Fibroblast of the conjunctiva (primary cell): ENCODE results near the gene PPP2R2B.

Experiments
- DNase-seq: peaks from one replicate; pipeline ENCODE4 v3.0.0-alpha.2; 2010; ENCODE audit warnings: low read depth

Gene PPP2R2B

DNA sequence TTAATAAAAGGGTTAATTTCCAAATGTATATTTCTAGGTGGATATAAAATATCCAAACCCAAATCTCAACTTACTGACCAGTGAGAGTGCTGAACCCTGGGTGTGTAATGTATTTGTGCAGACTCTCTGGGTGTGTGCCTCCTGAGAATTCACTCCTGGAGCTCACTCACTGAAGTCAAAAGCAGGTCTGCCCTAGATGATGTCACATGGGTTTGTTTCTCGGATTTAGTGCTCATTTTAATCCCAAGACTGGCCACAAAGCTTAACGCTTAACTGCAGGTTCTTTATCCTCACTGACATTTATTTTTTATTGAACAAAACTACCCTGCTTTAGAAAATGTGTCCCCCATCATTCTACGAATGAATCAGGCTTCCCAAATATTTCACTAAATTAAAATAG is 179.4 kb downstream of the PPP2R2B start:
- DNase-seq = no peak

DNA sequence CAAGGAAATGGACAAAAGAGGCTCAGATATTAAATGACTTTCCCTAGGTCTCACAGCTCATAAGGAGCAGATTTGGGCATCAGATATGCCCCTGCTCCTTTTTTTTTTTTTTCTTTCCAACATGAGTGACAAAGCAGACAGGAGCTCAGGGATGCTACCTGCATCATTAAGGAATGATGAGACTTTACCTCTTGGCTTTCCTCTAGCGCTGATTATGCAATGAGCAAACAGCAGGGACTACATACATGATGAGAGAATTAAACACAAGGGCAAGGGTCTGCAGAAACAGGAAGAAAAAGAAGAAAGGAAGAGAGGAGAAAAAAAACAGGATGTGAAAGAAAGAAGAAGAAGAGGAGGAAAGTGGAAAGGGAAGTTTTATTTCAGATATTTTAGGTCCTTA is 179.9 kb downstream of the PPP2R2B start:
- DNase-seq = no peak

DNA sequence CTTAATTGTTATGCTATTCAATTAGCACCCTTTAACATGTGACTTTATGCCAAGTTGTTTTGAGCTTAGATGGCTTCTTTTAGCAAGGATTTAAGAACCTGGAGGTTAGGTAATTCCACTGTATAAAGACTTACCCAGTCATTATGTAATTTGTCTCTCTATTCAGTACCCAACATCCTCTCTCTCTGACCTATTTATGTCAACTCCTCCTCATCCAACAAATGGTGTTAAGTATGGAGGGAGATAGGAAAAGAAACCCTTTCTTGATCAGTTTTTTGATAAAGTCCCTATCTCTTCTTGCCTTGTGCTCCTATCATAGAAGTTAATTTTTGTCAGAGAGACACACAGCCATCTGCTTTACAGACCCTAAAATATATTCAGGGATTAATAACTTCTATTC is 181.3 kb downstream of the PPP2R2B start:
- DNase-seq = no peak

DNA sequence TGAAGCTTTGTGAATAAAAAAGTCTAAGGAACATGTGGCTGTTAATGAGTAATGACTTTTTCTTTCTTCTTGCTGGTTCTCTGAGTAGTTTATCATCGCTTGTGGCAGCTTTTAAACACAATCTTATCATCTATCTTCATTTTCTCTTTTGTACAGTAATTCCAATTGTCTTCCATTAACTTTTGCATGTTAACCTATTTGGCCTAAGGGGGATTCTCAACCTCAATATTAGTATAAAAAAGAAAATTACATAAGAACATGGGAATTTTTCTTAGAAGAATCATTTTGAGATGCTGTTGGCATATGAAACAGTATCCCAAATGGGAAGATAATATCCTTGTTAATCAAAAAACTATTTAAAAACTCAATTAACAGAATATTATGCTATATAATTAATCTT is 182.9 kb downstream of the PPP2R2B start:
- DNase-seq = no peak

DNA sequence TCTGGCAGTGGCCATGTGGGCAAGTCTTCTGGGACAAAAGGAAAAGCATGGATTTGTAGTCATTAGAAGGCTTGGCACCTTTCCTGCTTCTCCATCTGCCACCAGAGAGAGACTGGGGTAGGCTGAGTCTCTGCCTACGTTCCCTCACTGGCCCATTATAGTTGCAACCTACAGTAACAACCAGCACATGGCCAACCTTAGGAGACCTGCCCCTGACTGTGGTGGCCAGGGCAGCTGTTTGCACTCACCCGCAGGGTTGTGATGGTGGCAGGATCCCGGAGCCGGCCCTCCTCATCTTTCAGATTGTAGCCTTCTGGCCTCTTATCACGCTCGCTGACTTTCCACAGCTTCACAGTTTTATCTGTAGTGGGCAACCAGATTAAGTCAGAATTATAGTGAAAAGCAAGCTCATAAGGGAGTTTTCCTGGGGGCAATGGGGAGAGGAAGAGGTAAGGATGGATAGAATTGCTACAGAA is 187.6 kb downstream of the PPP2R2B start:
- no peak for DNase-seq

DNA sequence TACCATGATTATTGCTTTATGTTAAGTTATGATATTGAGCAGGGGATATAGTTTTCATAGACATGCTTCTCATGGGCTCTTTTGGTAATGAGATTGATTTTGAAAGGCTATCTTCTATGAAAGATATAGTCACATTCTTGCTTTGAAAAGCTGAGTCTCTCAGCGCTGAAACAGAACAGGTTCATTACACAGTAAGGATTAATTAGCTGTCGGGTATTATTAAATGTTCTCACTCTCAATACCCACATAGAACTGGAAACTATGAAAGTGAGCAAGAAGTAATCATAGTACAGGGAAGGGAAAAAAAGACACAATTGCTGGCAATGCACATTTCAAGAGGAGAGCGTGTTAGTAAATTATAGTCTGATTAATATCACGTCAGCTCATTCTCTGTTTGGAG is 190.9 kb downstream of the PPP2R2B start:
- DNase-seq = no peak

DNA sequence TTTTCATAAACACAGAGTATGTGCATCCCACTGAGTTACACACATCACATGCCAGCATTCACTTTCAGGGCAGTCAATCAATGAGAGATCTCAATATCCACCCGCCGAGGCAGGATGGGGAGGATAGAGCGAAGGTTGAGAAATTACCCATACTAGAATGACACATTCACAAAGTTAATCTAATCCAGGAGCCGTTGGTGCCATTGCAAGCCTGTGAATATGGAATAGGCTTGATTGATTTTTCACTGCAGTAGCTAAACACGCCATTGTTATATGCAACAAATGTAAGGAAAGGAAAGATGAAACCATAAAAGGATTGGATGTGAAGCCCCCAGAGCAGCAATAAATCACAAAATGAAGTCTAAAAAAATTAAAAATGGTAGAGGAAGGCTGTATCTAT is 194.7 kb downstream of the PPP2R2B start:
- no peak for DNase-seq

DNA sequence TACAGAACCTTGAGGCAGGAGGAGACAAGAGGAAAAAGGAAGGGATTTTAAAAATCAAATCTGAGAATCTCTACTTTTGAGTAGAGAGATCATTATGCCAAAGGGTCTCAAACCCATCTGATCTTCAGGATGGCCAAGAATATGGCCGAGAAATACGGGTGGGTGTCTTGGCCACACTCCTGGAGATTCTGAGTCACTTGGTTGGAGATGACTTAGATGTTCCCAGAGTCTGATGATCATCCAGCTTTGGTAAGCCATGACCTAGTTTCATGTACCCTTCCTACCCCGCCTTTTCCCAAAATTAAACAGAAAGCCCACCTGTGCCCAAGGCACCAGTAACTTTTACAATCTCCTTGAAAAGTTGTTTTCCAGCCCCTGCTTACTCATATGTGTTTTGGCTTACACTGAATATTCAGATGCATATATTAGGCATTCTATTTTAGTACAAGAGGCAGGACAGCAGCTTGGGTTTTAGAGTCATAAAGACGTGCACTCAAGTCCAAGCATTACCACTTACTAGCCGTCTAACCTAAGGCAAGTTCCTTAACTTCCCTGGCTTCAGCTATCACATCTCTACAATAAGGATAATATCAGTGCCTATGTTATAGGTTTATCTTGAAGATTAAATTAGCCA is 195.5 kb downstream of the PPP2R2B start:
- DNase-seq = no peak

DNA sequence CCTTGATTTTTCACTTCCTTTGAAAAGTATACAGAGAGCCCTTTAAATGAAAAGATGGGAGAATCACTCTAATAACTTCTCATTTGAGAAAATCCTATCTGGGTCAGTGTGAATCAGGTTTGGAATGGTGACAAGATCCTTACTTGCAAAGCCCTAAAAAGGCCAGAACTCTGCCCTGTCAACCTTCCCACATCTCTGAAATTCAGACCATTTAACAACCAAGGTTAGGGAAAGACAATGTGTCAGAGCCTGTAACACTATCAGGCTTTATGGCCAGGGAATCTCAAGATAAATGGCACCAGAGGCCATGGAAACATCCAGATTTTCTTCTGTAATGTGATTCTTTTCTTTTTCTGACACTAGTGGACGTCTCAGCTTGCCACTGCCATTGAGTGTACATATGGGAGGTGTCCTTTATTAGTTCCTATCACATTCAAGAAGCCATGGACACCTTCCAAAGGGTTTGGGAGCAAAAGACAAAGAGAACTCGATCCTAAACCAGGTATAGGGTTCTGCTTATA is 196.9 kb downstream of the PPP2R2B start:
- DNase-seq = no peak

DNA sequence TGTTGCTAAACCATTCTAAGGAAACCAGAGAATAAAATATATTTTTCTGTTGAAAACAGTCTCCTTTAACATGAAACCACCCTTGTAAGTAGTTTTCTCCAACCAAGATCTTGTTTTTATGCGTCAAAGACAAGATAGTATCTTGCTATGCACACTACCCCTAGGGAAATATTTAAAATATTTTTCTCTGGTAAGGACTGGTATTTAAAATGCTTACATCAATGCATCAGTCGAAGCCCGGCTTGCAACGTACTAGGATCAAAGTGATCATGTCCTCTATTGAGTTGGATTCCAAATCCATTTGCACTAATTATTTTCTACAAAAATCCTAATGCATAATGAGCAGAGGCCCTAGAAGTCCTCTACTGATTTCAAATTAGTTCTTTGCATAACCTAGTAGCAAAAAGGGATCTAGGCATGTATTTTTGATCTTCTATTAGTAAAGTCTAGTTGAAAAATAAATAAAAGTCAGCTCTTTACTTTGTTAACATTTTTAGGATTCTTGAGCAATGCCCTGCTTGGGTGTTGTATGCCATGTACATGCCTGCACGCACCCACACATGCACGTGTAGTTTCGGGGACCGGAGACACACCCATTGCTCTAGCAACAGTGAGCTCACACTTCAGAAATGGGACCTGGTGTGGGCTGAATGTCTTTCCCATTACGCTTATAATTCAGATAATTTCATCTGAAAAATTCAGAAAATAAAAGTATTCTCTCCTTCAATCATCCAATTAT is 197.5 kb downstream of the PPP2R2B start:
- DNase-seq = no peak

DNA sequence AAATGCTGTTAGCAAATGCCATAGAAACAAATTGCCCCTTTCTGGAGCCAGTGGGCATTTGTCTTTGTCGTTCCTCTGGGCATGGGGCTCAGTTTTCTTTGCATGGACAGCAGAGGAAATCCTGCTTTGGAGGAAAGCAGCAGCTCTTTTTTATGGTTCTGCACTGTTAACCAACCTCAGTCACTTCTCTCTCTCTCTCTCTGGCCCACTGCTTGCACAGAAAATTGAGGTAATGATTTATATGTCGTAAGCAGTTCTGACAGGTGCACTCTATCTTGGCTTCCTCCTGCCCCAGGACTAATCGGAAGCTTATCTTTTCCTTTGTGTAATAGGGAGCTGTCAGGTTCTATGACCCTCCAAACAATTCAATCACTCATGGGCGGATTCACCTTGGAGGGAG is 202.9 kb downstream of the PPP2R2B start:
- no peak for DNase-seq

DNA sequence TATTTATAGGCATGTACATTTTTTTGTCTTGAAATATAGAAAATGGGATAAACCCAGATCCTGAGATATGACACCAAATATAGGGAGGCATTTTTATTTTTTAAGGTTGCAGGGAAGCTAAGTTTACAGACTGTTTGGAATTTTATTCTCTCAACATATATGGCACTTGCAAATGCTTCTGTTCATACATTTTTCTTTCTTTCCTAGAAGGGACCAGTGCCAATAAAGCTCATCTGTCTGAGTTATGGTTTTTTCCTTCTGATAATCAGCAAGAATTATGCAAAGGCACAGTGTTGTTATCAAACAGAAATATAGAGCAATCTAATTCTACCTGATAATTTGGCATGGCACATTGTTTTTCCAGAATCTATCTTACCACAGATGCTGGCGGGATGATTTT is 205.7 kb downstream of the PPP2R2B start:
- no peak for DNase-seq

DNA sequence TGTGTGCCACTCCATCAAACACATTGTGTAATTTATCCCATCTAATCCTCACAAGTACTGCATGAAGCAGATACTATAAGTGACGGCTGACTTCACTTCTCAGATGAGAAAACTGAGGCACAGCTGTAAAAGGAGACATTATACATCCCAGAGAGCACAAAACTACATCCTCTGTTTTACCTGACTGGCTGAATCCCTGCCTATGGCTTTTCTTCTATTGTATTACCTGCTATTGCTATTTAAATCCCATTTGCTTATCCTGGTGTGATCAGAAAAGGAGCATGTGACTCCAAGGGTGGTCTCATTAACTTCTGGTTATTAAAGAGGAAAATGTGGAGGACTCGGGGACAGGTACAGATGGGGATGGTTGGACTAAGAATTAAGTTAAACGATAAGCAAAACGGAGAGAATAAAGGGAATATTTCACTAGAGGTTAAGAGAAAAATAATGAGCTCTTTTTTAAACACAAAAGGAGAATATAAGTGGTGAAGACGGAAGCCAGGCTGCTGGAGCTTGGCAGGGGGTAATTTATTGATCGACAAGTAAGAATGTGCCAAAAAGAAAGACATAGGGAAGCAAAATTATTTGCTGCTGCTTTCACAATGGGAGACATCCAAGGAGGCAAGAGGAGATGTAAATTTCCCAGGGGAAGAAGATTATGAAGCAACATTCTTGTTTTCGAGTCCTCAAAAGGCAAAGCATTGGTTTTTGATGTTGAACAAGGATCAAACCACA is 206.8 kb downstream of the PPP2R2B start:
- no peak for DNase-seq

DNA sequence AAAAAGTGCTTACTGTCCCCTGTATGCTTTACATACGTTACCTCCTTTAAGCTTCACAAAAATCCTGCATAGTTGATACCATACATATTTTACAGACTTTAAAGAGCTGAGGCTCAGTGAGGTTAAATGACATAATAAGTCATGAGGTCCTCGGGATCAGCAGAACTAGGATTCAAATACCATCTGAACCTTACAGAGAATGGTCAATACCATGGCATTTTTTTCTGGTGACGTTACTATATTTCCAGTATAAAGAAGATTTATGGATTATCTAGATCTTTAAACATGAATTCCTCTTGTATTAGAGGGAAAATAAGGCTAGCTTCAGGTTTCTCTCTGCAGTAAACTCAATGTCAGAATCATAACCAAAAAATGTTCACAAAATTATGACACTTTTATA is 208.9 kb downstream of the PPP2R2B start:
- no peak for DNase-seq

DNA sequence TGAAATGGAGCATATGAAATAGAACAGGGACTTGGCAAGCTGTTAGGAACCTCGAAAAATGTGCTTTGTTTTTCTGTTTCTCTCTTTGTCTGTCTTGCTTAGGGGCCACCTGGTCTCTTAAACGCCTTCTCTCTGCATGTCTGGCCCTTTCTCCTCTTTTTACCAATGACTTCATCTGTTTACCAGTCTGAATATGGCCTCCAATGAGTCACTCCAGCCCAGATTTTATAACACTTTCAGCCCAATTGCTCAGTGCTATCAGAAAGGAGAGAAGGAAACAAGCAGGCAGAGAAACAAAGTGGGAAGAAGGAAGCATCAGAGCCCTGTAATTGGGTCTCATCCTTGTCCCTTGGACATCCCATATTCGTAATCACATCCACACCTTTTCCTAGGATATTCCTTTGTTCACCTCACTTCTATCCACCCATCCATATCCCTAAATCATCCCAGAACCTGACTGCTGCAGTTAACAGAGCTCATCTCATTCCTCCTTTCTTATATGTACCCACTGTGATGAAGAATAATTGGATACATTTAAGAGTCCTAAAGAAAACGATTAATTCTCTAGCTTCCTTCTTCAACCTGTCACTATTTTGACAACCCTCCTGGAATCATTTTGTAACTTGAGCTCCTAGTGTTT is 210.8 kb downstream of the PPP2R2B start:
- DNase-seq = no peak

DNA sequence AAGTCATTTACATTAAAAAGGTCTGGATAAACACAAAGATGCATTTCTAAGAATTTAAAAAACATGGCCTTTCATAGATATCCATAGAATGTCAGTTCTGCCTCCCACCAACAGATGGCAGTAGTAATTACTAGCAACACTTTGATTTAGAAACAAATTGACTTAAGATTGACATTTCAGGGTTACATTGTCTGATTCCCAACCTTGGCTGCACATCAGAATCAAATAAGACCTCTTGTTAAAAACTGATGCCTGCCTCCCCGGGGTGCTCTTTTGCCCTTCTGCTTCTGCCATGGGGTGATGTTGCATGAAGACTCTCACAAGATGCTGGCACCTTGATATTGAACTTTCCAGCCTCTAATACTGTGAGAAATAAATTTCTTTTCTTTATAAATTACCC is 216.3 kb downstream of the PPP2R2B start:
- DNase-seq = no peak

DNA sequence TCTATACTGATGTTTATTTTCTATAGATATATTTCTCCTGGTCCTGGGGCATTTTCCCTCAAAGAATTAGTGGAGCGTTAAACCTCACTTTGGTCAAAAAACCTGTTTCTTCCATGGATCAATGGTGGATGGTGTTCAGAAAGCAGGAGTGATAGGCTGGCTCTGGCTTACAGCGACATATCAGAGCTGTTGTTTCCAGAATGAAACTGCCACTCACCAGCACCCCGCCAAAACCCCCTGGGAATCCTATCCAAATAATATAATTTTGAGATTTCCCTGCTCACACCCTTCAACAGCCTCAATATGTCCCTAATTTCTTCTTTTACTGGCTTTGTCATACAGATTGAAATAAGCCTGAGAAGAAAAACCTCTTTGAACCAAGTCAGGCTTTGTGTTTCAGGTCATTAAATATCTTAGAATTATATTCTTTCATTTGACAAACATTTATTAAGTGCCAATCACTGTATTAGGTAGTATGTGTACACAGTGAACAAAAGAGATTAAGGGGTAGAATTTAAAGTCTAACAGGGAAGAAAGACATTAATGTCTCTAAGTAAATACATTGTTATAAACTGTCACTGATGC is 218.1 kb downstream of the PPP2R2B start:
- no peak for DNase-seq

DNA sequence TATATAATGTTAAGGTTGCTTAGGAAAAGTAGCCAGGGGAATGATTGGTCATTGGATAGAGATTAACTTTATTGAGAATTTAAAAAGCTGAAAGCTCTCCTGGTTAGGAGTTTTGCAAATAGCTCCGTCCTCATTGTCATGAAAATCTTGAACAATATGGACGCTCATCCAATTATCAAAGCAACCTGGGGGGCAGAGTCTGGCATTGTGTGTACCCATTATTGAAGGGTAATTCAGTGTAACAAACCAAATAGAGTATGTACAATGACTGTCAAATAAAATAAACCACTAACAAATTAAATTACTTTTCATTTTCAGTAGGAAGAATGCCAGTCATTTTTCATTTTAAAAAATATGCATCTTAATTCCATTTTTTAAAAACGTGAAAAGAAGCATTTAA is 218.6 kb downstream of the PPP2R2B start:
- DNase-seq = no peak

DNA sequence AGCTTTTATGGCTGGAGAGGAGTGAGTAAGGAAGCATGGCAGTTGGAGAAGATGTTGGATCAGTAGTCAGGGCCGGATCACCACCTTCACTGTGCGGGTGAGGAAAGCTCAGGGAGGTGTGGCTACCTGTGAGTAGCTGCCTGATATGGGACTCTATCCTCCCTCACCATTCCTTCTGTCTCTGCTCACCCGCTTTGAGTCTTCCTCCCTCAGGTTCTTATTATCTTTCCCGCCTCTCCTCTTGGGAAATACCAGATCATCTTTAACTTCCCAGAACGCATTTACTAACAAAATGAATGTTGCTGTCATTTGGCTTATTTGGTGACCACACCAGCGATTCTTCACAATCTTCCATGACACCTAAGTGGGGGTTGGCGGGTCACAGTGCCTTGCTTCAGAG is 221.9 kb downstream of the PPP2R2B start:
- no peak for DNase-seq

DNA sequence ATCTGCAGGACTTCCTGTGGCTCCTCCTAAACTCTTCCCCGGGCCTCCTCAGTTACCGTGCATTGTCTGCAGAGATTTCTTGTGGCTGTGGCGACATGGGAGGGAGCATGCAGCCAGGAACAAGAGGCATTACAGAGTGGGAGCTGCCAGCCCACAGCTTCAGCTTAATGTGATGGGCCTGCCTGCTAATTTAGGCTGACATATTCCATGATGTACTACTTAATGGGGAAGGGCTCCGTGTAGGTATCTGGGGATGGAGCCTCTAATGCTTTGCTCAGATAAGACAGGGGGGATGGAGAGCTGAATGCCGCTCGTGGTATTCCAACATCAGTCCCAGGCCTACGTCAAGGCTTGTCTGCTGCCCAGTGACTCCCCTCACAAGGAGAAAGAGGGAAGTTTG is 225.0 kb downstream of the PPP2R2B start:
- DNase-seq = no peak

DNA sequence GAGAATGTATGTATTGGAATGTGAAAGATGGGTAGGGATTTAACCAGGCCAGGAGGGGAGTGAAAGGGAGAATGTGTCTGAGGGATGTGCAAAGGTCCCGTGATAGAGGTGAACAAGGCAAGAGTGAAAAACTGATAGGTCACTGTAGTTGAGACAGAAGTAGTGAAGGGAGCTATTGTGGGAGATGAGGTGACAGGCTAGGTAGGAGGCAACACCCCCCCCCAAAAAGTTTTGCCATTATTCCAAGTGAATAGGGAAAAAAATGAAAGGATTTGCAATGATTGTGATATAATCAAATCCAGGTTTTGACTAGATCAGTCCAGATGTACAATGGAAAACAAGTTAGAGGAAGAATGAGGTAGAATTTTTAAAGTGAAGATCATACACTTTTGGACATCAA is 226.0 kb downstream of the PPP2R2B start:
- DNase-seq = no peak

DNA sequence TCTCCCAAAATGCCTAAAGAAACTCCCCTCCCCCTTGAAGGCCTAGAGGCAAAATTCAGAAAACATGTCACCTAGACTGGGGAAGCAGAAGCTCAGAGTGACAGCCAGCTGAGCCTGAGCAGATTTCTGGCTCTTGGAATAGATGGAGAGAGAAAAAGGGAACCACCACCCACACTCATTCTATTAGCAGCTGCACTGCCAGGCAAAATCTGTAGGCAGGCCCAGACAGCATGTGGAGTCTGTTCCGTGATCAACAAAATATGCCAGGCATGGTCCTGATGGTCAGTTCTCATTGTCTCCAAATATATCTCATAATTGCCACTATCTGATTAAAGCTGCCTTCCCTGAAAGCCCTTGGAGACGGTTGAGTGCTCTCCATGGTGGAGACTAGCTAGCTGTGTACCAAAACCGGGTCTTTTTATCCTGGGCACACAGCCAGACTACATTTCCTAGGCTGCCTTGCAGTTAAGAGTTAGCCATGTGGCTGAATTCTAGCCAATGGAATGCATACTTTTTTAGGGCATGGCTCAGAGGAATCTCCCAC is 230.8 kb downstream of the PPP2R2B start:
- no peak for DNase-seq
